ENCODE data around the gene LGALS13.

- TF ChIP-seq, protein P1, sequence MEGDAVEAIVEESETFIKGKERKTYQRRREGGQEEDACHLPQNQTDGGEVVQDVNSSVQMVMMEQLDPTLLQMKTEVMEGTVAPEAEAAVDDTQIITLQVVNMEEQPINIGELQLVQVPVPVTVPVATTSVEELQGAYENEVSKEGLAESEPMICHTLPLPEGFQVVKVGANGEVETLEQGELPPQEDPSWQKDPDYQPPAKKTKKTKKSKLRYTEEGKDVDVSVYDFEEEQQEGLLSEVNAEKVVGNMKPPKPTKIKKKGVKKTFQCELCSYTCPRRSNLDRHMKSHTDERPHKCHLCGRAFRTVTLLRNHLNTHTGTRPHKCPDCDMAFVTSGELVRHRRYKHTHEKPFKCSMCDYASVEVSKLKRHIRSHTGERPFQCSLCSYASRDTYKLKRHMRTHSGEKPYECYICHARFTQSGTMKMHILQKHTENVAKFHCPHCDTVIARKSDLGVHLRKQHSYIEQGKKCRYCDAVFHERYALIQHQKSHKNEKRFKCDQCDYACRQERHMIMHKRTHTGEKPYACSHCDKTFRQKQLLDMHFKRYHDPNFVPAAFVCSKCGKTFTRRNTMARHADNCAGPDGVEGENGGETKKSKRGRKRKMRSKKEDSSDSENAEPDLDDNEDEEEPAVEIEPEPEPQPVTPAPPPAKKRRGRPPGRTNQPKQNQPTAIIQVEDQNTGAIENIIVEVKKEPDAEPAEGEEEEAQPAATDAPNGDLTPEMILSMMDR (IDR thresholded peaks at IDR 0.05): no peak
- no peak for TF ChIP-seq POLR2AphosphoS5 (IDR thresholded peaks at IDR 0.05; ENCODE audit: insufficient read depth in 1 of 2, low read depth in 1 of 2)
These were observed 21.6 kb downstream of the LGALS13 start for GRCh38 chr19:39623946-39624345.
